Stimulated activated naive CD4-positive, alpha-beta T cell (primary cell): Measurements from ENCODE around the gene LENEP.

Experiments used
- DNase-seq, 6 experiments: peaks; one replicate each; lab custom pipeline; 2025; lab: John Stamatoyannopoulos, UW

The LENEP gene

GRCh38 chr1:155026154-155026553 lies 32.8 kb downstream of the LENEP start:
- DNase-seq: no peak

DNA sequence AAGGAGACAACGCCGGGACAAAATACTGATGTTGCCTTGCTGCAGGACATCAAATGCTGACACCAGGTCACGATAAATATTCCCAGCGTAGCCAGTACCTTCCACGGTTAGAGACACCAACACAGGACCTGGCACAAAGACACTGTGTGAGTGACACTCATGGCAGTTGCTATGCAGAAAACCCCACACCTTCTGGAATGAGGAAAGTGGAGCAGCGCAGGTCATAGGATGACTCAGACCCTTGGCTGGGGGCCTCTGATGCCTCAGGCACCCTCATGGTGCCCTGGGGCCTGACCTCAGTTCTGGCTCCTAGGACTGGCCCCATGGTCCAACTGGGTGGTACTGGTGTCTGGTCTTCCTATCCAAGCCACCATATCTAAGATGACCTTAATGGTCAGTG lies 33.2 kb downstream of the LENEP start:
- DNase-seq: no peak

GRCh38 chr1:155029513-155030242 lies 36.3 kb downstream of the LENEP start:
- DNase-seq: no peak

GRCh38 chr1:155030243-155030795 lies 36.9 kb downstream of the LENEP start:
- DNase-seq: no peak

DNA sequence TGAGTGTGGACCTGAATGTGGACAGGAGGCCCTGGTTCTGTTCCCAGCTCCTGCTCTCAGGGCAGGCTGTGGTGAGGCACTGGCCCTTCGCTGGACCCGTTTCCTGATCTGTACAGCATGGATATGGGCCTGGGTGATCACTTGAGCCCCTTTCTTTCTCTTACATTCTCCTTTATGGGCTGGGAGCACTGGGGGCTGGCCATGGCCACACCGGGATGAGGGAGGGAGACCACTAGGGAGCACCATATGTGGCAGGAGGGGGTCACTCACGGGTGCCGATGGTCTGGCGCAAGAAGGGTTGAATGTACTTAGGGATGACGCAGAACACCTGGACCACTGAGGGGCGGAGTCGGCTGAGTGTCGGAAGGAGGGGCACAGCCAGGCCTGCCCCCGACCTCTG lies 37.5 kb downstream of the LENEP start:
- no peak for DNase-seq

DNA sequence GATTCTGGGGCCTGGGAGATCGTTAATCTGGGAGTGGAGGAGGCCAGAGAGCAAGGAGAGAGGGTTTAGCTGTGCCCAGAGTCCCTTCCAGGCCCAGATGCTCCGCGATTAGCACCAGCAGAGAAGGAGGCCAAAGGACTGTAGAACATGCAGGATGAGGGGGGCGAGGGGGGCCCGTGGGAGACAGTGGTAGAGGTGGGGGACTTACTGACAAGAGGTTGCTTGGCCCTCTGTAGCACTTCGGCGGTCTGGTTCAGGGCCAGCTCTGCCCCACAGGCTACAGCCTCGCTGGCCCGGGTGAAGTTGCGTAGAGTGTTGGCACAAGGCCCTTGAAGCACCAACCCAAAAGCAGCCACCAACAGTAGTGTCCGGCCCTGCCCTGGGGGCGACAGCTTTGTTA lies 39.5 kb downstream of the LENEP start:
- no peak for DNase-seq

DNA sequence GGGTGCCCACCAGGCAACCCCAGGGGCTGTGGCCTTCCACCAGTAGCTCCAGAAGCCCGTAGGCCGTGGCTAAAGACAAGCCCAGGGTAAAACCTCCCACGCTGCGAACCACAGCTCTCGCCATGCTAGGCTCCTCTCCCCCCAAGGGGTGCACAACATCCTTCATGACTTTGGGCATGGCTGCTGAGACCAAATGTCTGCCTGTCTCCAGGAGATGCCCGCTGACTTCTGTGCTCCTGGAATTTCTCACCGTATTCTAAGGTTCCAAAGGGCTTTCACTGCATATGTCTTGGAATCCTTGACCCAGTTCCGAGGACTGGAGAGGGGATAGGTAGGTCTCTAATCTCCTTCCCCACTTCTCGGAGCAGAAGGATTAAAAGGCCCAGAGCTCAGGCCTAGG lies 40.1 kb downstream of the LENEP start, which contains the start of the genes DCST1 and DCST2:
Gene DCST1 (plus strand): TSS at position 301 of the 400 bp plus-strand sequence. CDS start 213 bp downstream, outside the sequence.
Gene DCST2 (minus strand): TSS at position 258 of the 400 bp plus-strand sequence. CDS start 80 bp downstream, at position 178.
- no peak for DNase-seq

DNA sequence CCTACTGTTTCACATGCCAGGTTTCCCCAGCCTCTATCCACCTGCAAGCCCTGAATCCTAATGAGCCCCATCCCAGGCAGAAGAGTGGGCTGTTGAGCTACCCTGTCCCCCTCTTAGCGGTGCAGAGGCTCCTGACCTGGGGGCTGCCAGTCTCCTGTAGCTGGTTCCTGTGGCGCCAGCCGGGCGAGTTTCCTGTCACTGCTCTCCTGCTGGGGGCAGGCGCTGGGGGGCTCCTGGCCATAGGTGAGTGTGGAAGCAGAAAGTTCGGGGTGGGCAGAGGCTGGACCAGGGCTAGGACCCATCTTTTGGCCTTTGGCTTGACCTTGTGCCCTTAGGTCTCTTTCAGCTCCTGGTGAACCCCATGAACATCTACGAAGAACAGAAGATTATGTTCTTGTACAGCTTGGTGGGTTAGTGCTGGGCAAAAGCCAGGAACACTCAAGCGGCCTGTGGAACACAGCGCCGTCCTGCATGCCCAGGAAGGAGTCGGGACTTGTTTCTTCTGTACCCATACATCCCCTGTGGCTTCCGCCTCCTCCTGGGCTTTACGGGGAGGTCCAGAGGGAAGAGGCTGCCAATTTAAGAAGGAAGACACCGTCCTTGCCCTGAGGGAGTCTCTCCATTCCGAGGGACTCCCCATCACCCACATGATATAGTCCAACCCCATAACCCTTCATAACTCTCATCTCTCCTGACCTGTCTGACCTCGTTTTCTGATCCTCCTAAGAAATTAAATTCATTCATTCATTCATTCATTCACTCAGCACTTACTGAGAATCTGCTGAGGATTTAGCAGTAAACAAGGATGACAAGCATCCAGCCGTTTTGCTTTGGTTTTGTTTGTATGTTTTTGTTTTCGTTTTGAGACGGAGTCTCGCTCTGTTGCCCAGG lies 41.2 kb downstream of the LENEP start:
- DNase-seq: no peak

GRCh38 chr1:155035936-155036335 lies 42.5 kb downstream of the LENEP start:
- no peak for DNase-seq

- DNase-seq: no peak
These were observed 43.7 kb downstream of the LENEP start for GRCh38 chr1:155037043-155037442.

GRCh38 chr1:155037851-155038441 lies 44.6 kb downstream of the LENEP start:
- DNase-seq: no peak

DNA sequence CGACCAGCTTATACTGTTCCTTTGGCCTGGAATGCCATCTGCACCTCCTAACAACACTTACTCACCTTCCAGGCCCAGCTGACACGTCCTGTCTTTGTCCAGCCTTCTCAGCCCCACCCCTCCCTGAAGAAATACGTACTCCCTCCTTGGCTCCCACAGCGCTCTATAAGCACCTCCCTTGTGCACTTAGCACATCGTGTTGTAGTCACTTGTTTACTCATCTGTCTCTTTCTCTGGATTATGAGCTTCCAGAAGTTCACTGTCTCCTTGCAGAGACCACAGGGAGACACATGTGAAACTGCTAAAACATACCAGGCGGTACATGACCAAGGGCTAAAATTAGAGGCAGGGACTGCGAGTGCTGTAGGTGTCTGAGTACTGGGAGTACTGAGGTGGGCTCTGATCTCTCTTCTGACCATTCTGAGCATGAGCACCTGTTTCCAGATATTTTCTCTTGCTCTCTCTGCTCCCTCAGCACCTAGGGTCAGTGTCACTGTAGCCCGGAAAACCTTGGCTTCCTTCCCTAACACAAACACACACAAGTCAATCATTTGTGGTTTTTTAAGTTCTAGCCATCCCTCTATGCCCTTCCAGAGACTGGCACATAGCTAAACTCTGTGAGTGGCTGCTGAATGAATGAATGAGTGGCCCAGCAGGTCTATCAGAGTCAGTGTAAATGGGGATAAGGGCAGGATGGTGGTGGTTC lies 45.4 kb downstream of the LENEP start:
- no peak for DNase-seq

- no peak for DNase-seq
These were observed 45.9 kb downstream of the LENEP start for GRCh38 chr1:155039308-155039669.

DNA sequence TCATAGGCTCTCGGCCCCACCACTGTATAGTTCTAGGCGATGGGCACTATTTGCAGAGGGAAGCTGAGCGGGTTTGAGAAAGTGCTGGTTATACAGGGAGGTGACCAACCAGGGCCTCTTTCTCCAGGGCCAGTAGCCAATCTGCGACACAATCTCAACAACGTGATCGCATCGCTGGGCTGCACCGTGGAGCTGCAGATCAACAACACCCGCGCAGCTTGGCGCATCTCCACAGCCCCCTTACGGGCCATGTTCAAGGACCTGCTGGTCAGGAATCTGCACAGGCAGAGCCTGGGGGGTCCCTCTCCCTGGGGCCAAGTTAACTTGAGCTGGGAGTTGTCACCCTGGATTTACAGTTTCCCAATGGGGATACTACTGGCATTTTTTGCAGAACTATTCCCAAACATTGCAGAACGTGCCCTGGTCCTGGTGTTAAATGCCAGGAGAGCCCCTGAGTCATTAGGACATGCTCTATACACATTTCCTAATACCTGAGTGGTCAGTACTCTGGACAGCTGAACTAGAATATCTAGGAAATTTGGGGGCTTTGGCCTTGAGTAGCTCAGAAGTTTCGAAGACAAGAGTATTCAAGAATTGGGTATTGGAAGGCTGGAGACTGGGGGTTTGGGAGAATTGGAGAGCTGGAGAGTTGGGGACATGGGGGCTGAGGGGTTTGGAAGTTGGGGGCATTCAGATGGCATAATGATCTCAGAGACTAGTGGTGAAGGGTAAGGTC lies 47.1 kb downstream of the LENEP start:
- no peak for DNase-seq

DNA sequence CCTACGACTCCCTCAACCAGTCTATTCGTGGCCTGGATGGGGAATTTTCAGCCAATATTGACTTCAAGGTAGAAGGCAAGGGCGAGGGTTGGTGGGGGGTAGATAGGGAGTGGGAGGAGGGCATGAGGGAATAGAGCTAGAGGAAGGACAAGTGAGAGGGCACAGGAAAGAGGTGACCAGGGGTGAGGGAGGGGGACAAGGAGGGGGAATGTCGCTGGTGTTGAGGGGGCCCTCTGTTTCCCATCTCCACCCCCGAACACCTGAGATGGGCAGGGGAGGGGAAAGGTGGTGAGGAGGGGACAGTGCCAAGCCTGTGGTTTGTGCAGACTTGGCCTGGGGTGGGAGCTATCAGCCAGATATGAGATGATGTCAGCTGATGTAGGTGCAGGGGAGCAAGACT lies 49.4 kb downstream of the LENEP start:
- DNase-seq: no peak

DNA sequence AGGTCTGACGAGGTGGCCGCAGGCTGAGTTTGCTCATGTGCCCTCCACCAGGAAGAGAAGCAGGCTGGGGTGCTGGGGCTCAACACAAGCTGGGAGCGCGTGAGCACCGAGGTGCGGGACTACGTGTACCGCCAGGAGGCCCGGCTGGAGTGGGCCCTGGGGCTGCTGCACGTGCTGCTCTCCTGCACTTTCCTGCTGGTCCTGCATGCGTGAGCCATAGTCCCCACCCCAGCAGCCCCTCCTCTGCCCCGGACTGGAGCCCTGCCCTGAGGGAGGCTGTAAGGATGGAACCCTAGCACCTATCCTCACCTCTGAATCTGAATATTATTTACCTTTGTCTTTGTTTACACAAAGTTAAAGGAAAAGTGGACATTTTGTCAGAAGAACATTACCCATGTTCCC lies 49.9 kb downstream of the LENEP start:
- no peak for DNase-seq

GRCh38 chr1:155043793-155044192 lies 50.4 kb downstream of the LENEP start:
- no peak for DNase-seq
